ENCODE measurements around the gene YWHAG. TPM values are rescaled to one million over a fixed set of nuclear protein-coding genes. Genes with fewer than 3 reads are reported as not detected.
"Not testable (repeated sequence)": the region's sequence is repeated elsewhere in the genome, so short reads cannot be mapped to it uniquely, and the experiment has no call there.

The YWHAG gene
- total RNA-seq, 1 experiment from 2014 or later: 178 TPM

- Mint-ChIP-seq H3K27ac (ENCODE audit: low read depth, unreplicated experiment) (peak overlapping the region; percentile 37), H3K9me3 (ENCODE audit: unreplicated experiment) (no peaks in the 10 kb centered on the region), H3K36me3 (ENCODE audit: insufficient read depth, unreplicated experiment) (peaks cover 50% of the 10 kb centered on the region), H3K4me1 (ENCODE audit: insufficient read depth, unreplicated experiment) (peaks cover 53% of the 10 kb centered on the region), H3K27me3 (ENCODE audit: insufficient read depth, unreplicated experiment) (no peaks in the 10 kb centered on the region), H3K4me3 (ENCODE audit: unreplicated experiment) (peak overlapping the region; percentile 15)
- peak; percentile 79 for DNase-seq (ENCODE audit: unreplicated experiment)
- CTCF ChIA-PET: interaction anchor here (1.0 to 1.7 kb wide), 3 partner anchors 20 to 25 kb away, joined by 3 to 4 read pairs (median 3); no protein-coding TSS in a partner anchor
- TF ChIP-seq CTCF (IDR thresholded peaks at IDR 0.05; ENCODE audit: unreplicated experiment): no peak
- no TSS peak for BruUV-seq (replicated peaks)
- POLR2A ChIA-PET: interaction anchor here (0.7 to 4.8 kb wide), 8 partner anchors 10 to 162 kb away, joined by 3 to 33 read pairs (median 4); partner anchors contain the start of gene YWHAG
- intact Hi-C loops (cut with micrococcal nuclease): loop anchor here (2.0 kb wide), 1 partner anchor 20 kb away; the partner anchor contains the start of gene YWHAG
Observed at GRCh38 chr7:76338298-76339084, 20.3 kb downstream of the YWHAG start.

GRCh38 chr7:76337147-76337546 lies 21.6 kb downstream of the YWHAG start:
- CTCF ChIA-PET: interaction anchor here (0.6 kb wide), 3 partner anchors 63 to 160 kb away, joined by 3 to 6 read pairs (median 3); no protein-coding TSS in a partner anchor
- Mint-ChIP-seq H3K27ac (ENCODE audit: low read depth, unreplicated experiment) (no peak overlapping the region), H3K4me1 (ENCODE audit: insufficient read depth, unreplicated experiment) (peaks cover 46% of the 10 kb centered on the region), H3K4me3 (ENCODE audit: unreplicated experiment) (no peak overlapping the region), H3K9me3 (ENCODE audit: unreplicated experiment) (no peaks in the 10 kb centered on the region), H3K36me3 (ENCODE audit: insufficient read depth, unreplicated experiment) (peaks cover 47% of the 10 kb centered on the region), H3K27me3 (ENCODE audit: insufficient read depth, unreplicated experiment) (no peaks in the 10 kb centered on the region)
- TF ChIP-seq CTCF (IDR thresholded peaks at IDR 0.05; ENCODE audit: unreplicated experiment): no peak
- BruUV-seq (replicated peaks): no TSS peak
- POLR2A ChIA-PET: interaction anchor here (0.6 to 2.6 kb wide), 3 partner anchors 19 to 289 kb away, joined by 3 to 11 read pairs (median 5); partner anchors contain the start of gene MDH2
- no peak for DNase-seq (ENCODE audit: unreplicated experiment)
- intact Hi-C loops (cut with micrococcal nuclease): no loop called here

- intact Hi-C loops (cut with micrococcal nuclease): no loop called here
- H3K27ac Mint-ChIP-seq (ENCODE audit: low read depth, unreplicated experiment): no peak overlapping the region
- no peaks in the 10 kb centered on the region for H3K9me3 Mint-ChIP-seq (ENCODE audit: unreplicated experiment)
- no TSS peak for BruUV-seq (replicated peaks)
- H3K4me3 Mint-ChIP-seq (ENCODE audit: unreplicated experiment): no peak overlapping the region
- ChIA-PET POLR2A (no interaction called here), CTCF (interaction anchor here (1.5 kb wide), 1 partner anchor 158 kb away, joined by 6 read pairs; no protein-coding TSS in a partner anchor)
- no peaks in the 10 kb centered on the region for H3K27me3 Mint-ChIP-seq (ENCODE audit: insufficient read depth, unreplicated experiment)
- no peak for TF ChIP-seq CTCF (IDR thresholded peaks at IDR 0.05; ENCODE audit: unreplicated experiment)
- peaks cover 38% of the 10 kb centered on the region for H3K4me1 Mint-ChIP-seq (ENCODE audit: insufficient read depth, unreplicated experiment)
- H3K36me3 Mint-ChIP-seq (ENCODE audit: insufficient read depth, unreplicated experiment): peaks cover 50% of the 10 kb centered on the region
- DNase-seq (ENCODE audit: unreplicated experiment): no peak
Observed at GRCh38 chr7:76336094-76336493, 22.7 kb downstream of the YWHAG start.

- H3K9me3 Mint-ChIP-seq (ENCODE audit: unreplicated experiment); DNase-seq (ENCODE audit: unreplicated experiment); BruUV-seq (replicated peaks); H3K4me3 Mint-ChIP-seq (ENCODE audit: unreplicated experiment); H3K27ac Mint-ChIP-seq (ENCODE audit: low read depth, unreplicated experiment); intact Hi-C loops (cut with micrococcal nuclease); H3K27me3 Mint-ChIP-seq (ENCODE audit: insufficient read depth, unreplicated experiment): not testable (repeated sequence)
- ChIA-PET POLR2A (interaction anchor here (0.9 to 1.9 kb wide), 3 partner anchors 13 to 20 kb away, joined by 4 to 9 read pairs (median 4); no protein-coding TSS in a partner anchor), CTCF (interaction anchor here (0.6 to 1.5 kb wide), 3 partner anchors 15 to 157 kb away, joined by 3 to 6 read pairs (median 4); no protein-coding TSS in a partner anchor)
- H3K4me1 Mint-ChIP-seq (ENCODE audit: insufficient read depth, unreplicated experiment): peaks cover 33% of the 10 kb centered on the region
- H3K36me3 Mint-ChIP-seq (ENCODE audit: insufficient read depth, unreplicated experiment): peaks cover 51% of the 10 kb centered on the region
Observed at GRCh38 chr7:76335417-76335816, 23.4 kb downstream of the YWHAG start.
